ENCODE results near the gene POLR3E.

DNA sequence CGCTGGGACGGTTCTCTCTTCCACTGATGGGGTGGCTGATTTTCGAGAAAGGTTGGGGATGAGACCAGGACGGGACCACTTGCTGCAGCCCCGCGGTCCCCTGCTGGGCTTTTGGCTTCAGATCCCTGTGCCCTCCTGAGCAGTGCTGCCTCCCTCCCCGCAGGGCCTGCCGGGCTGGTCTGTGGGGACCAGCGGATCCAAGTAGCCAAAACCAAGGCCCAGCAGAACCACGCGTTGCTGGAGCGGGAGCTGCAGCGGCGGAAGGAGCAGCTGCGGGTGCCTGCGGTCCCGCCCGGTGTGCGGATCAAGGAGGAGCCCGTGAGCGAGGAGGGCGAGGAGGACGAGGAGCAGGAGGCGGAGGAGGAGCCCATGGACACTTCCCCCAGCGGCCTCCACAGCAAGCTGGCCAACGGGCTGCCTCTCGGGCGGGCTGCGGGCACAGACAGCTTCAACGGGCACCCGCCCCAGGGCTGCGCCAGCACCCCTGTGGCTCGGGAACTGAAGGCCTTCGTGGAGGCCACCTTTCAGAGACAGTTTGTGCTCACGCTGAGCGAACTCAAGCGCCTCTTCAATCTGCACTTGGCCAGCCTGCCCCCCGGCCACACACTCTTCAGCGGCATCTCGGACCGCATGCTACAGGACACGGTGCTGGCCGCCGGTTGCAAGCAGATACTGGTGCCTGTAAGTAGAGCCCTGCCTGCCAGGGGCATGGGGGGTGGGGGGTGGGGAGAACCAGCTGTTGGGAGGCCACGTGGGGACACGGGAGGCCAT lies 28.6 kb downstream of the POLR3E start:
- TF ChIP-seq, protein P1, sequence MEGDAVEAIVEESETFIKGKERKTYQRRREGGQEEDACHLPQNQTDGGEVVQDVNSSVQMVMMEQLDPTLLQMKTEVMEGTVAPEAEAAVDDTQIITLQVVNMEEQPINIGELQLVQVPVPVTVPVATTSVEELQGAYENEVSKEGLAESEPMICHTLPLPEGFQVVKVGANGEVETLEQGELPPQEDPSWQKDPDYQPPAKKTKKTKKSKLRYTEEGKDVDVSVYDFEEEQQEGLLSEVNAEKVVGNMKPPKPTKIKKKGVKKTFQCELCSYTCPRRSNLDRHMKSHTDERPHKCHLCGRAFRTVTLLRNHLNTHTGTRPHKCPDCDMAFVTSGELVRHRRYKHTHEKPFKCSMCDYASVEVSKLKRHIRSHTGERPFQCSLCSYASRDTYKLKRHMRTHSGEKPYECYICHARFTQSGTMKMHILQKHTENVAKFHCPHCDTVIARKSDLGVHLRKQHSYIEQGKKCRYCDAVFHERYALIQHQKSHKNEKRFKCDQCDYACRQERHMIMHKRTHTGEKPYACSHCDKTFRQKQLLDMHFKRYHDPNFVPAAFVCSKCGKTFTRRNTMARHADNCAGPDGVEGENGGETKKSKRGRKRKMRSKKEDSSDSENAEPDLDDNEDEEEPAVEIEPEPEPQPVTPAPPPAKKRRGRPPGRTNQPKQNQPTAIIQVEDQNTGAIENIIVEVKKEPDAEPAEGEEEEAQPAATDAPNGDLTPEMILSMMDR (IDR thresholded peaks at IDR 0.05; ENCODE audit: low read depth, low read length, poor library complexity, severe bottlenecking): no peak
- TF ChIP-seq EZH2phosphoT487 (IDR thresholded peaks at IDR 0.05; ENCODE audit: borderline replicate concordance, low read length): no peak

Data from DOHH2 (cell line).